ENCODE measurements around the gene RELB.
A peak's percentile ranks its signal among the peaks of the same experiment; 100 is the strongest.
"Not testable (repeated sequence)": the region's sequence is repeated elsewhere in the genome, so short reads cannot be mapped to it uniquely, and the experiment has no call there.

Gene RELB

DNA sequence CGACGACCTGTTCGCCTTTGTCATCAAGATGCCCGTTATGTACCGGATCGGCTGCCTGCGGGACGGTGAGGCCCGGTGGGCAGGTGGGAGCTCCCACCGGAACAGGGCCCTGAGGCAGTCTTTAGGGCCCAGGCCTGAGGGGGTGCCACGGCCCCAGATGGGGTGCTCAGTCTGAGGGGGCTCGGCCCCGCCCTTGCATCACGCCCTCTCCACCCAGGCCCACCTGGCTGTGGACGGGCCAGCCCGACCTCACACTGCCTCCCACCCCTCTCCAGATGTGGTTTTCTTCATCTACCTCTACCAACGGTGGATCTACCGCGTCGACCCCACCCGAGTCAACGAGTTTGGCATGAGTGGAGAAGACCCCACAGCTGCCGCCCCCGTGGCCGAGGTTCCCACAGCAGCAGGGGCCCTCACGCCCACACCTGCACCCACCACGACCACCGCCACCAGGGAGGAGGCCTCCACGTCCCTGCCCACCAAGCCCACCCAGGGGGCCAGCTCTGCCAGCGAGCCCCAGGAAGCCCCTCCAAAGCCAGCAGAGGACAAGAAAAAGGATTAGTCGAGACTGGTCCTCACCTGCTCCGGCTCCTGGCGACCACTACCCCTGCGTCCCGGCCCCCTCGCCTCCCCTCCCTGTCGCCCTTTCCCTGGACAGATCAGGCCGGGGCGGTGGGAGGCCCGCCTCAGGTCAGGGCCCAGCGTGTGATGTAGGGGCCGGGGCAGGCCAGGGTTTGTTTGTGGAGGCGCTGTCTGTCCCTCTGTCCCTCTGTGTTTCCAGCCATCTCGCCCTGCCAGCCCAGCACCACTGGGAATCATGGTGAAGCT lies 8.7 kb upstream of the RELB start:
- no peak overlapping the region for H3K4me3 Mint-ChIP-seq
- H3K36me3 Mint-ChIP-seq (ENCODE audit: insufficient read depth), result peaks cover 19% of the 10 kb centered on the region
- H3K9me3 Mint-ChIP-seq, result no peaks in the 10 kb centered on the region
- no peak for ATAC-seq (replicated peaks)
- DNase-seq, result no peak
- H3K27ac Mint-ChIP-seq, result peak overlapping the region; percentile 56 to 82
- no peaks in the 10 kb centered on the region for H3K27me3 Mint-ChIP-seq
- peaks cover 2 to 5% of the 10 kb centered on the region in 2 donors for H3K4me1 Mint-ChIP-seq (ENCODE audit: low read depth in 2 of 2)

DNA sequence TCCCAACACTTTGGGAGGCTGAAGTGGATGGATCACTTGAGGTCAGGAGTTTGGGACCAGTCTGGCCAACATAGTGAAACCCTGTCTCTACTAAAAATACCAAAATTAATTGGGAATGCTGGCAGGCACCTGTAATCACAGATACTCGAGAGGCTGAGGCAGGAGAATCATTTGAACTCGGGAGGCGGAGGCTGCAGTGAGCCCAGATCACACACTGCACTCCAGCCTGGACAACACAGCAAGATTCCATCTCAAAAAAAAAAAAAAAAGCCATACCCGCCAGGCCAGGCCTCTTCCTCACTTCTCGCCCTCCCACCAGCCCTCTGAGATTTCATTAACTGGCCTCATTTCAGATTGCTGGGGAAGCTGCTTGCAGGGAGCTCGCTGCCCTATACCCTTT lies 7.7 kb upstream of the RELB start:
- Mint-ChIP-seq H3K27ac (no peak overlapping the region), H3K36me3 (ENCODE audit: insufficient read depth) (peaks cover 16% of the 10 kb centered on the region), H3K9me3 (no peaks in the 10 kb centered on the region), H3K4me3 (no peak overlapping the region), H3K27me3 (no peaks in the 10 kb centered on the region), H3K4me1 (ENCODE audit: low read depth in 2 of 2) (peaks cover 0 to 5% of the 10 kb centered on the region in 2 donors)
- DNase-seq, result no peak
- no peak for ATAC-seq (replicated peaks)

DNA sequence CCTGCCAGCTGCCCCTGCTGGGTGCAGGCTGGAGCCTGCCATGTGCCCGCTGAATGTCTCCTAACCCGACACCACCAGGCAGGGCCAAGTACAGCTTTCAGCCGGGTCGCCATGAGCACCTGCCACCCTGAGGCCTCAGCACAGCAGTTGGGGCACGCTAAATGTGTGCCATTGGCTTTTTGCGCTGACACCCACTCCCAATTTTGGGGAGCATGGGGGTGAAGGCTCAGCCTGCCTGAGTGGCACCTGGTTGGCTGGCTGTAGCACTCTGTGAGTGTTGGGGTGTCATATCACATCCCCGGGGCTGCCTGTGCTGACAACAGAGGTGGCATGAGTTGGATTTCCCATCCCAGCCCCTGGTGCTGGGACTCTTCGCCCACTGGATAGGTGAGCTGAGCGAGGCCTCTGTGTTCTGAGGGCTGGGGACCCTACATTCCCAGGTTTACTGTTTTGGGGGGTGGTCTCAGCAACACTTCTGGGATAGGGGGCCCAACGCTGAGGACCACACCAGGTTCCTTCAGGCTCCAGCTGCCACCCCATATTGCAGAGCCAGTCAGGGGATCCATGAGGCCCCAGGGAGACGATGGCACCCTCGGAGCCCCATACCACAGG lies 7.2 kb upstream of the RELB start:
- no peak for ATAC-seq (replicated peaks)
- no peaks in the 10 kb centered on the region for H3K9me3 Mint-ChIP-seq
- peaks cover 13% of the 10 kb centered on the region for H3K36me3 Mint-ChIP-seq (ENCODE audit: insufficient read depth)
- H3K27ac Mint-ChIP-seq, result peak overlapping the region; percentile 16 to 59
- H3K4me3 Mint-ChIP-seq, result no peak overlapping the region
- peaks cover 0 to 2% of the 10 kb centered on the region in 2 donors for H3K4me1 Mint-ChIP-seq (ENCODE audit: low read depth in 2 of 2)
- H3K27me3 Mint-ChIP-seq, result no peaks in the 10 kb centered on the region
- DNase-seq, result no peak

DNA sequence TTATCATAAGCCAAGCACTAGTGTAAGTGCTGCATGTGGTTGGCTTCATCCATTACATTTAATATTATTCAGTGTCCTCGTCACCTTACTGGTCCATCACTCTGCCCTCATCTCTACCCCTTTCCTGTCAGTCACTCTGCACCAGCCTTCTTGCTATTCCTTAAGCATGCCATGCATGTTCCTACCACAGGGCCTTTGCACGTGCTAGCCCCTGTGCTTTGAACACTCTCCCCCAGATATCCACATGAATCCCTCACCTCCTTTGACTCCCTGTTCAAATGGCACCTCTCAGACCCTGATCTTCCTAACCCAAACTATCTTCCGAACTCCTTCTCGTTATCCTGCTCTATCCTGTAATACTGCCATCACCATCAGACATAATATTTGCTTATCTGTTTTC lies 3.2 kb upstream of the RELB start:
- Mint-ChIP-seq H3K27me3 (no peaks in the 10 kb centered on the region), H3K36me3 (ENCODE audit: insufficient read depth) (peaks cover 24% of the 10 kb centered on the region), H3K4me3 (no peak overlapping the region), H3K4me1 (ENCODE audit: low read depth in 2 of 2) (peaks cover 6 to 13% of the 10 kb centered on the region in 2 donors), H3K27ac (no peak overlapping the region), H3K9me3 (no peaks in the 10 kb centered on the region)
- no peak for ATAC-seq (replicated peaks)
- no peak for DNase-seq

DNA sequence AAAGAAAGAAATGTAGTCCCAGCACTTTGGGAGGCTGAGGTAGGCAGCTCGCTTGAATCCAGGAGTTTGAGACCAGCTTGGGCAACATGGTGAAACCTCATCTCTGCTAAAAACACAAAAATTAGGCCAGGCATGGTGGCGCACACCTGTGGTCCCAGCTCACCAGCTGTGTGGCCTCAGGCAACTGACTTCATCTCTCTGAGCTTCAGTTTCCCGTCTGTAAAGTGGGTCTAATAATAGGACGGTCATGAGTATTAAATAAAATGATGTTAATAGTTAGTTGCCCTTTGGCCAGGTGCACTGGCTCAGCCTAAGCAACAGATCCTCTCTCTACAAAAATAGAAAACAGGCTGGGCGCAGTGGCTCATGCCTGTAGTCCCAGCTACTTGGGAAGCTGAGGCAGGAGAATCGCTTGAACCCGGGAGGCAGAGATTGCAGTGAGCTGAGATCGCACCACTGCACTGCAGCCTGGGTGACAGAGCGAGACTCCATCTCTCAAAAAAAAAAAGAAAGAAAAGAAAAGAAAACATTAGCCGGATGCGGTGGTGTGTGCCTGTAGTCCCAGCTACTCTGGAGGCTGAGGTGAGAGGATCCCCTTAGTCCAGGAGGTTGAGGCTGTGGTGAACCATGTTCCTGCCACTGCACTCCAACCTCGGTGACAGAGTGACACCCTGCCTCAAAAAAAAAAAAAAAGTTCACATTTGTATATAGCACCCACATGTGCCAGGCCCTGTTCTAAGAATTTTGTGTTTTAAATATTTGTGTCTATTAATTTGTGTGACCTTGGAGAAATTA lies 1.9 kb upstream of the RELB start:
- Mint-ChIP-seq H3K36me3 (ENCODE audit: insufficient read depth) (peaks cover 37% of the 10 kb centered on the region), H3K27ac (peak overlapping the region; percentile 99), H3K4me1 (ENCODE audit: low read depth in 2 of 2) (peaks cover 6 to 13% of the 10 kb centered on the region in 2 donors)
- H3K27me3 Mint-ChIP-seq; ATAC-seq (replicated peaks); H3K4me3 Mint-ChIP-seq; H3K9me3 Mint-ChIP-seq; DNase-seq: not testable (repeated sequence)

DNA sequence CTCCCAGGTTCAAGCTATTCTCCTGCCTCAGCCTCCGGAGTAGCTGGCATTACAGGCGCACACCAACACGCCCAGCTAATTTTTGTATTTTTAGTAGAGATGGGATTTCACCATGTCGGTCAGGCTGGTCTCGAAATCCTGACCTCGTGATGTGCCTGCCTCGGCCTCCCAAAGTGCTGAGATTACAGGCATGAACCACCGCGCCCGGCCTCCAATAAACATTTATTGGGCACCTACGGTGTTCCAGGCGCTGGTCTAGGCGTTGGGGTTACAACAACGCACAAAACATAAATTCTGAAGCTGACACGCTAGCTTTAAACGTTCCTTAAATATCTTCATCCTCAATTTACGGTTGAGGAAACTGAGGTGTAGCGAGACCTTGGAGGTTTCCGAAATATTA lies 599 bp upstream of the RELB start:
- Mint-ChIP-seq H3K36me3 (ENCODE audit: insufficient read depth) (peaks cover 44% of the 10 kb centered on the region), H3K4me1 (ENCODE audit: low read depth in 2 of 2) (peaks cover 7 to 13% of the 10 kb centered on the region in 2 donors), H3K4me3 (peak overlapping the region; percentile 87 to 89), H3K27ac (peak overlapping the region; percentile 99)
- ATAC-seq (replicated peaks); DNase-seq; H3K9me3 Mint-ChIP-seq; H3K27me3 Mint-ChIP-seq: not testable (repeated sequence)

- ATAC-seq (replicated peaks), result no peak
- H3K4me1 Mint-ChIP-seq (ENCODE audit: low read depth in 2 of 2), result peaks cover 13 to 17% of the 10 kb centered on the region in 2 donors
- H3K9me3 Mint-ChIP-seq, result no peaks in the 10 kb centered on the region
- DNase-seq, result no peak
- peaks cover 69% of the 10 kb centered on the region for H3K36me3 Mint-ChIP-seq (ENCODE audit: insufficient read depth)
- H3K27me3 Mint-ChIP-seq, result no peaks in the 10 kb centered on the region
- no peak overlapping the region for H3K4me3 Mint-ChIP-seq
- H3K27ac Mint-ChIP-seq, result peak overlapping the region in 1 of 2 donors; percentile 99
Observed at GRCh38 chr19:45003485-45003884, 2.2 kb downstream of the RELB start.

DNA sequence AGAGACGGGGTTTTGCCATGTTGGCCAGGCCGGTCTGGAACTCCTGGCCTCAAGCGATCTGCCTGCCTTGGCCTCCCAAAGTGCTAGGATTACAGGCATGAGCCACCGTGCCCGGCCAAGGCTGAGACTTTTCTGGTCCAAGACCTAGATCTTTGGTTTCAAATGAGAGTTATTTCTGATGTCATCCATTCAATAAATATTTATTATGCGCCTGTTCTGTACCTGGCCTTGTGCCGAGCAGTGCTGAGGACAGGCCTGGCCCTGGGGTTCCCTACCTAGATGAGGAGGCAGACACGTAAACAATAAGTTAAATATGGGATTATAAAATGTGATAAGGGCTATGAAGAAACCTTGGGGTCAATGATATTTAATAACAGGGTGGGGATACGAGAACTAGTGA lies 4.5 kb downstream of the RELB start:
- H3K4me3 Mint-ChIP-seq, result peak overlapping the region in 1 of 2 donors; percentile 11
- DNase-seq (no peak), ATAC-seq (replicated peaks) (no peak)
- H3K4me1 Mint-ChIP-seq (ENCODE audit: low read depth in 2 of 2), result peaks cover 9 to 20% of the 10 kb centered on the region in 2 donors
- H3K27ac Mint-ChIP-seq, result peak overlapping the region in 1 of 2 donors; percentile 92
- no peaks in the 10 kb centered on the region for H3K9me3 Mint-ChIP-seq
- H3K27me3 Mint-ChIP-seq, result no peaks in the 10 kb centered on the region
- peaks cover 80% of the 10 kb centered on the region for H3K36me3 Mint-ChIP-seq (ENCODE audit: insufficient read depth)

DNA sequence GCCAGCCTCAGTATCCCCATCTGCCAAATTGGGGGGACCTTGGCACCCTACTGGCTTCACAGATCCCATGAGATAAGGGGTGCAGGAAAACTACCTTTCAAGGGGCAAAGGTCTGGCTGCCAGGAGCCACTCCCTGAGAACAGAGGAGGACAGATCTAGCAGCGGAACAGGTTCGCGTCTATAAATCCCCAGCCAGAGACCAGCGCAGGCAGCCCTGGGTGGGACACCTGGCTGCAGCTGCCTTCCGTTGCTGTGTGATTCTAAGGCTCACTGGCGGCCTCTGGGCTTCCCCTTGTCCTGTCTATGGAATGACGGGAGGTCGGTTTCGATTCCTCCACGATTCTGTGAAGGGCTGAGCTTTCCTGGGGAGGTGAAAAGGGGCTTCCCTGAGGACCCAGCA lies 7.3 kb downstream of the RELB start:
- Mint-ChIP-seq H3K4me1 (ENCODE audit: low read depth in 2 of 2) (peaks cover 0 to 14% of the 10 kb centered on the region in 2 donors), H3K27ac (peak overlapping the region; percentile 80 to 82), H3K27me3 (no peaks in the 10 kb centered on the region), H3K4me3 (peak overlapping the region in 1 of 2 donors; percentile 1), H3K9me3 (no peaks in the 10 kb centered on the region), H3K36me3 (ENCODE audit: insufficient read depth) (peaks cover 81% of the 10 kb centered on the region)
- ATAC-seq (replicated peaks) (no peak), DNase-seq (no peak)

DNA sequence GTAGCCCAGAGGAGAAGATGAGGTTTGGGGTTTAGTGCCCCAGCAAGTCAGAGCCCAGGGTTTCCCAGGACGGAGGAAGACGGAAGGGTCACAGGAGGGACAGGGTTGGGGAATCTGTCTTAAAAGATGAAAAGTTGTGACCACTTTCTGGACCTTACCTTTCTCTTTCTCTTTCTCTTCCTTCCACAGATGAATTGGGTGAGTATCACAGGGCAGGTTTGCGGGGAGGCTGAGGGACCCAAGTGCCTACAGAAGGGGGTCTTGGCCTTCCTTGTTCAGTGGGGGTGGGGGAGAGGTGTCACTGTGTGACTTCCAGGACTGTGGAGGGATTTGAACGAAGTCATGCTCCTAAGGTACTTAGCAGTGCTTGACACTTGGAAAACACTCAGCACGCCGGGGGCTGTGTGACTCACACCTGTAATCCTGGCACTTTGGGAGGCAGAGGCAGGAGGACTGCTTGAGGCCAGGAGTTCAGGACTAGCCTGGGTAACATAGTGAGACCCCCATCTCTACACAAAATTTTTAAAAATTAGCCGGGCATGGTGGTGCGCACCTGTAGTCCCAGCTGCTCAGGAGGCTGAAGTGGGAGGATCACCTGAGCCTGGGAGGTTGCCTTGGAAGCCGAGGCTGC lies 8.5 kb downstream of the RELB start:
- ATAC-seq (replicated peaks) (no peak), DNase-seq (no peak)
- Mint-ChIP-seq H3K4me1 (ENCODE audit: low read depth in 2 of 2) (peaks cover 0 to 14% of the 10 kb centered on the region in 2 donors), H3K27me3 (no peaks in the 10 kb centered on the region), H3K36me3 (ENCODE audit: insufficient read depth) (peaks cover 81% of the 10 kb centered on the region), H3K27ac (peak overlapping the region; percentile 80 to 82), H3K4me3 (peak overlapping the region in 1 of 2 donors; percentile 29), H3K9me3 (no peaks in the 10 kb centered on the region)

- Mint-ChIP-seq H3K4me1 (ENCODE audit: low read depth in 2 of 2) (peaks cover 0 to 14% of the 10 kb centered on the region in 2 donors), H3K4me3 (no peak overlapping the region), H3K9me3 (no peaks in the 10 kb centered on the region), H3K36me3 (ENCODE audit: insufficient read depth) (peaks cover 82% of the 10 kb centered on the region), H3K27me3 (no peaks in the 10 kb centered on the region), H3K27ac (peak overlapping the region; percentile 1 to 6)
- ATAC-seq (replicated peaks) (no peak), DNase-seq (no peak)
Observed at GRCh38 chr19:45010306-45010705, 9.0 kb downstream of the RELB start.

DNA sequence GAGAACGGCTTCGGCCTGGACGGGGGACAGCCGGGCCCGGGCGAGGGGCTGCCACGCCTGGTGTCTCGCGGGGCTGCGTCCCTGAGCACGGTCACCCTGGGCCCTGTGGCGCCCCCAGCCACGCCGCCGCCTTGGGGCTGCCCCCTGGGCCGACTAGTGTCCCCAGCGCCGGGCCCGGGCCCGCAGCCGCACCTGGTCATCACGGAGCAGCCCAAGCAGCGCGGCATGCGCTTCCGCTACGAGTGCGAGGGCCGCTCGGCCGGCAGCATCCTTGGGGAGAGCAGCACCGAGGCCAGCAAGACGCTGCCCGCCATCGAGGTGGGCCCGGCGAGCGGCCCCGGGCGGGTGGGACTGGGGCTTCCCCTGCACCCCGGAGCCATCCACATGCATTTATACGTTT lies 10.7 kb downstream of the RELB start:
- peaks cover 9 to 17% of the 10 kb centered on the region in 2 donors for H3K4me1 Mint-ChIP-seq (ENCODE audit: low read depth in 2 of 2)
- H3K4me3 Mint-ChIP-seq, result no peak overlapping the region
- H3K27me3 Mint-ChIP-seq, result no peaks in the 10 kb centered on the region
- H3K9me3 Mint-ChIP-seq, result no peaks in the 10 kb centered on the region
- no peak overlapping the region for H3K27ac Mint-ChIP-seq
- no peak for ATAC-seq (replicated peaks)
- no peak for DNase-seq
- H3K36me3 Mint-ChIP-seq (ENCODE audit: insufficient read depth), result peaks cover 79% of the 10 kb centered on the region

Measured in effector memory CD8-positive, alpha-beta T cell (primary cell).